SK-N-DZ (cell line): ENCODE data around the gene HIGD2B. TPM values are rescaled to one million over a fixed set of nuclear protein-coding genes. Genes with fewer than 3 reads are reported as not detected.
A peak's percentile ranks its signal among the peaks of the same experiment; 100 is the strongest.
"Not testable (repeated sequence)": the region's sequence is repeated elsewhere in the genome, so short reads cannot be mapped to it uniquely, and the experiment has no call there.

Source experiments
- DNase-seq: peaks from one replicate; pipeline ENCODE4 v3.0.0-alpha.2; 2015; ENCODE audit warnings: low spot score
- polyA plus RNA-seq, 2 experiments: library from polyadenylated mRNA; depleted of rRNA; stranded (reverse); fragments of >200 nt; gene quantifications; 2 replicates each; pipeline ENCODE4 v1.2.3, GENCODE V29; 2014

HIGD2B gene
- not detected in 2 replicates for polyA plus RNA-seq (2014; cell fraction: cytosol; rRNA removed)
- not detected in 2 replicates for polyA plus RNA-seq (2014; cell fraction: nucleus; rRNA removed)

DNA sequence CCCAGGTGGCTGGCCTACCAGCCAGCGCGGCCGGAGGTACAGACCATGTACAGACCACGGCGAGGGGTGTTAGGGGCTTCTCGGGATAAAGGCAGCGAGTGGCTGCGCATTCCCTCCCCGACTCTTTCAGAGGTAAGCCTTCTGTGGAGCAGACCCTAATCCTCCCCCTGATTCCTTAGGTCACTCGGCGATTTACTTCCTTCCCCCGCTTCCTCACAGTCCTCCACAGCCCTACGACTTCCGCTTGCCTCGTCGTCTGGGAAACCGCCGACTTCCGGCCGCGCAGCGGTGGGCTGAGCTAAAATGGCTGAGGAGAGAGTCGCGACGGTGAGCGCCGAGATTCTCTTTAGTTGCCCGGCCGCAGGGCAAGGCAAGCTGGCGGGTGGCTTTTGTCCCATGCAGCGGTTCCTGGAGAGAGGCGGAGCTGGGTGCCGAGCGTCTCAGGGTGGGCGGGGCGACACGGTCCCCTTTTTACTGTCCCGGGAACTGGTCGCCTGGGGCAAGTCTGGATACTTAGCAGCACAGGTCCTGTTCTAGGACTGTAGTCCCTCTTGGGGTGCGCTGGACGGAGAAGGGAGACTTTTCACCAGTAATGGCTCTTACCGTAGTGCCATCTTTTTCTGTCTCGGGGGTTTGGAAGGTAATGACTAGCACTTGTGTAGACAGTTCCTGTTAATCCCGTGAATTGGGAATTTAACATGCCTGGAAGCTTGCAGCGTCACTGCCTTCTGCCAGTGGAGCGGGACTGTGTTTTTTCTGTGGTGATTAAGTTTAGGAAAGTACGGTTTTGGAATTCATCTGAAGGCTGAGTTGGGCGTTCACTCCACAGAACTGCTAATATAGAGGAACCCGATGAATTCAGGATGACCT lies at the start of gene HIGD2B, which contains the start of gene BBS4:
Gene HIGD2B (minus strand): TSS at position 258 of the 870 bp plus-strand sequence. CDS start 9,808 bp downstream, outside the sequence.
Gene BBS4 (plus strand): TSS at position 283 of the 870 bp plus-strand sequence. CDS start 21 bp downstream, at position 304.
- peak; percentile 92 for DNase-seq

DNA sequence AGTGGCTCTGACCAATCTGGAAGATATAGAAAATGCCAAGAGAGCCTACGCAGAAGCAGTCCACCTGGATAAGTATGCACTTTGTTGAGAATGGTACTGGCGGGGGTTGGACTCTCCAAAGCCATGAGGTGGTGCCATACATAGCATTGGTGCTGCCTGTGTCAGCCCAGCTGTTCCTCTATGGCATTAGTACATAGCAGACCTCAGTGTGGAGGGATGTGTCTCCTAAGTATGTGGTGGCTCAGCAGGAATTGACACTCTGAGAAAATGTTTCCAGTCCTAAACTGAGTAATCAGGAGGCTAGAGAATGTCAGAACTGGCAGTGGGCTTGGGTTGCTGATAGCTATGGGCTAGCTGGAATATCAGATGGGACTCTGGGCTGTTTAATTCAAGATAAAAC lies 49.1 kb upstream of the HIGD2B start:
- DNase-seq, result no peak

- no peak for DNase-seq
These were observed 48.2 kb upstream of the HIGD2B start for GRCh38 chr15:72733941-72734738.

GRCh38 chr15:72732516-72732915 lies 46.5 kb upstream of the HIGD2B start:
- no peak for DNase-seq

- DNase-seq, result no peak
These were observed 46.1 kb upstream of the HIGD2B start for GRCh38 chr15:72732086-72732485.

DNA sequence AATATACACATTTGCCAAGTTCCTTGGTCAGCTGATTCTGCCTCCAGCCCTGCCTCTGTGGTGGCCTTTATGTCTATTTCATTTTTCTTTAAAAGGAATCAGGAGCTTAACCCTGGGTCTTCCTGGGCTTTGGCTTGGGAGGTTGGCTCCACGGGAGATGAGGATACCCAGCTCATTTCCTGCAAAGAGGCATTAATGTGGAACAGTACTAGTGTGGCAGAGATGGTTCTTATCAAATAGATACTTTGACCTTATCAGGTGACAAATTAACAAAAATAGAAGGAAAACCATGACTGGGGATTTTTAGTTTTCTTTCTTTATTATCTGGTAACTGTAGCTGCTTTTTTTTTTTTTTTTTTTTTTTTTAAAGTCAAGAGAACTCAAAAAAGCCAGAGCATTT lies 42.8 kb upstream of the HIGD2B start:
- DNase-seq, result no peak

DNA sequence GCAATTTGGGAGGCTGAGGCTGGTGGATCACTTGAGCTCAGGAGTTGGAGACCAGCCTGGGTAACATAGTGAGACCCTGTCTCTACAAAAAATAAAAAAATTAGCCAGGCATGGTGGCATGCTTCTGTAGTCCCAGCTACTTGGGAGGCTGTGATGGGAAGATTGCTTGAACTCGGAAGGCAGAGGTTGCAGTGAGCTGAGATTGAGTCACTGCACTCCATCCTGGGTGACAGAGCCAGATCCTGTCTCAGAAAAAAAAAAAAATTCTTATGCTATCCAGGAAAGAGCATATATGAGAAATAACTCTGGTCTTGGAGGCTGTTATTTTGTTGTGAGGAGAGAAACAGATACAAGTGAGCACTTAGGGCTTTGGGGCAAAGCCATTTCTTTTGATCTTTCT lies 42.3 kb upstream of the HIGD2B start:
- not testable (repeated sequence) for DNase-seq

DNA sequence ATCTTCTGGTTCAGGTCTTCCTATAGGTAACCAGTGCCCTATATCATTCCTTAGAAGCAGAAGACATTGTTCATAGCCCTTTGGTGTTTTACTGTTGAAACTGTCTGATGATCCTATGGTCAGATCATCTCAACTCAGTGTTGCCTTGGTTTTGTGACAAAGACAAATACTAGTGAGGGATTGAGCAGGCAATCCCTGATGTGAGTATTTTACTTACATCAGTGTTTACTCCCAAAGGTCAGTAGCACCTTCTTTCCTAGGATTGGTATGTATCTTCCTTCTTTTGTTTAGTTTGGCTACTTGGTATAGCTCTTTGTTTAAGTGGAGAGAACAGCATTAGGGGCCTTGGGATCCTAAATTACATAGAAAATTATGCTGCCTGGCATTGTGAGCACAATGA lies 41.2 kb upstream of the HIGD2B start:
- DNase-seq, result no peak

- not testable (repeated sequence) for DNase-seq
These were observed 39.9 kb upstream of the HIGD2B start for GRCh38 chr15:72725851-72726250.

DNA sequence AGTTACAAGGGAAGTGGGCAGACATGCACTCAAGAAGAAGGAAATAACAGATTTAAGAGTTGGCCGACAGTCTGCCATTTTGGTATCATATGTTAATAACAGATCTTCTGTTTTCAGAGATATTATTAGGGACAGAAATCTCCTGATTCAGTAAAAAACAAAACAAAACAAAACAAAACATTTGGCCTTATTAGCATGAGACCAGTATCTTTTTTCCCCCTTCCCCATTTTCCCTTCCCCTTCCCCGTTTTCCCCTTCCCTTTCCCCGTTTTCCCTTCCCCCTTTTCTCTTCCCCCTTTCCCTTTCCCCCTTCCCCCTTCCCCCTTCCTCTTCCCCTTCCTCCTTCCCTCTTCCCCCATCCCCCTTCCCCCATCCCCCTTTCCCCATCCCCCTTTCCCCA lies 39.5 kb upstream of the HIGD2B start:
- DNase-seq, result no peak

- no peak for DNase-seq
These were observed 38.0 kb upstream of the HIGD2B start for GRCh38 chr15:72724028-72724427.

DNA sequence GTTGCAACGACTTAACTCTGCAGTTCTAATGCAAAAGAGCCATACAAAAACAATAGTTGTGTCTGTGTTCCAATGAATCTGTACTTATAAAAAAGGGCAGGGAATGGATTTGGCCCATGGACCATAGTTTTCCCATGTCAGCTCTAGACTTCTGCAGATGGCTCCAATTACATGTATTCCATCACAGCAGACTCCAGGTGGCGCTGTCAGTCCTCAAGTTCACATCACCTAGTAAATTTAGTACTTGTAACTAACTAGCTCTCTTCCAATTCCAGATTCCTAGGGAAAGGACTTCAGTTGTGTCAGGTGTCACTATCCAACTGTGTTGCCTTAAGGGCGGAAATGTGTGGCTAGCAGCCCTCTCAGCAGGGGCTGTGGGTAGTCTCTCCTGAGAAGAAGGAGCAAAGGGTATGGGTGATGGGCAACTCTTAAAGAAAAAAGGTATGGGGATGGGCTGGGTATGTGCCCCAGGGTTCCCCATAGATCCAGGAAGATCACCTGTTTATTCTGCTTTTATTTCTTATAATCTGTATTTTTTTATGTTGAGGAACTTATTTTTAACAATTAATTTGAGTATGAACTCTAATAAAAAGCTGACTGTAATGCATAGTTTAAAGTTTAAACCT lies 36.2 kb upstream of the HIGD2B start:
- DNase-seq, result peak; percentile 49

DNA sequence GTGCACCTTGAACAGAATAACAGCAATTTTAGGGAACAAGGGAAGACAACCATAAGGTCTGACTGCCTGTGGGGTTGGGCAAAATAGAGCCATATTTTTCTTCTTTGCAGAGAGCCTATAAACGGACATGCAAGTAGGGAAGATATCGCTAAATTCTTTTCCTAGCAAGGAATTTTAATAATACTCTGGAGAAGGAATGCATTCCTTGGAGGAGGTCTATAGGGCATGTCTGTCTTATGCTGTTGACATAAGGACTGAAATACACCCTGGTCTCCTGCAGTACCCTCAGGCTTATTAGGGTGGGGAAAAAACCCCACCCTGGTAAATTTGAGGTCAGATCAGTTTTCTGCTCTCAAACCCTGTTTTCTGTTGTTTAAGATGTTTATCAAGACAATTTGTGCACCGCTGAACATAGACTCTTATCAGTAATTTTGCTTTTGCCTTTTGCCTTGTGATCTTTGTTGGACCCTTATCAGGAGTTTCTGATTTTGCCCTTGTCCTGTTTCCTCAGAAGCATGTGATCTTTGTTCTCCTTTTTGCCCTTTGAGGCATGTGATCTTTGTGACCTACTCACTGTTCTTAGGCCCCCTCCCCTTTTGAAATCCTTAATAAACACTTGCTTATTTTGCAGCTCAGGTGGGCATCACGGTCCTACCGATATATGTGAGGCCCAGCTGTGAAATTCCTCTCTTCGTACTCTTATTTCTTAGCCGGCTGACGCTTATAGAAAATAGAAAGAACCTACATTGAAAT lies 22.7 kb upstream of the HIGD2B start:
- not testable (repeated sequence) for DNase-seq

GRCh38 chr15:72706266-72706665 lies 20.3 kb upstream of the HIGD2B start:
- no peak for DNase-seq

DNA sequence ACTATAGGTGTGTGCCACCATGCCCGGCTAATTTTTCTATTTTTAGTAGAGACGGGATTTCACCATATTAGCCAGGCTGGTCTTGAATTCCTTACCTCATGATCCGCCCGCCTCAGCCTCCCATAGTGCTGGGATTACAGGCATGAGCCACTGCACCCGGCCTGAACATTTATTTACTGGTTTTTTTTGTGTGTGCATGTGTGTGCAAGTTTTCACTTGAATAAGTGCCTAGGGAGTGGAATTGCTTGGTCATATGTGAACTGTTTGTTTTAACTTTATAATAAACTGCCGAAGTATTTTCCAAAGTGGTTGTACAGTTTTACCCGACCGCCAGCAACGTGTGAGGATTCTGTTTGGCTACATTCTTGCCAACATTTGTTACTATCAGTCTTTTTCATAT lies 14.1 kb upstream of the HIGD2B start:
- no peak for DNase-seq

- no peak for DNase-seq
These were observed 13.0 kb upstream of the HIGD2B start for GRCh38 chr15:72698938-72699337.

DNA sequence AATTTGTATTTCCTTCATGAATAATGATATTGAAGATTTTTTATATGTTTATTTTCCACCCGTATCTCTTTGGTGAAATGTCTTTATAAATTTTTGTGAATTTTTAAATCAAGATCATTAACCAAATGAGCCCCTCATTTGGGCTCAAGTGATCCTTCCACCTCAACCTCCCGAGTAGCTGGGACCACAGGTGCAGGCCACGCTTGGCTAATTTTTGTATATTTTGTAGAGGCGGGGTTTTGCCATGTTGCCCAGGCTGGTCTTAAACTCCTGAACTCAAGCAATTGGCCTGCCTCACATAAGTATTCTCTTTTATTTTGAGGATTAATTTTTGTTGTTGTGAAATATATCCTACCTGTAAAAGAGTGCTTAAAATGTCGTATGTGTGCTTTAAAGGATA lies 5.0 kb upstream of the HIGD2B start:
- no peak for DNase-seq

- no peak for DNase-seq
These were observed 2.7 kb upstream of the HIGD2B start for GRCh38 chr15:72688697-72689096.

- DNase-seq, result no peak
These were observed 569 bp downstream of the HIGD2B start for GRCh38 chr15:72685301-72685924.

DNA sequence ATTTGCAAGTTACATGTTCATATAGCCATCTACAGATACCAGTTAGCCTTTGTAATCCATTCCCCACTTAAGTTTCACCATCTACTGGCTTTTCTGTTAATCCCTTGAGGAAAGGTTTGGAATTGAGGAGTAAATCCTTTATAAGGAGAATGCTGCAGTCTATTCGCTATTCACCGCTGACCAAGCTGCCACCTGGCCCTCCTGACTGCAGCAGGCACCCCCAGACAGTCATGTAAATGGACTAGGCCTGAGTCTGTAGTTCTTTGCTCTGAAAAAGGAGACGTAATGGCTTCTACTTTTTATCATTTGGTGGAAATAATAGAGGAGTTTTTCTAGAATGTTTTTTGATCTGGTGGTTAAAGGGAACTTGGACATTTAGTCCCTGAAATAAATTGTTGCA lies 3.2 kb downstream of the HIGD2B start:
- no peak for DNase-seq

- DNase-seq, result no peak
These were observed 5.1 kb downstream of the HIGD2B start for GRCh38 chr15:72680931-72681330.
